Trophoblast cell (in vitro differentiated cells and primary cell): ENCODE data around the gene BAG3.
"Not testable (repeated sequence)": the region's sequence is repeated elsewhere in the genome, so short reads cannot be mapped to it uniquely, and the experiment has no call there.

Experiments
- DNase-seq, 2 donors: peaks; one replicate each; pipeline ENCODE4 v3.0.0-alpha.2; 2016
- H2AFZ ChIP-seq: 2 replicates; pipeline ENCODE4 v1.6.1; 2013; ENCODE audit warnings: low read length, moderate library complexity, mild to moderate bottlenecking; ENCODE audit not compliant: insufficient read depth, poor library complexity
- H2AK5ac ChIP-seq: 2 replicates; pipeline ENCODE4 v1.6.1; 2013; ENCODE audit warnings: mild to moderate bottlenecking, low read length
- H2BK120ac ChIP-seq: 2 replicates; pipeline ENCODE4 v1.6.1; 2013; ENCODE audit warnings: low read length, mild to moderate bottlenecking, moderate library complexity; ENCODE audit not compliant: insufficient read depth, poor library complexity
- H2BK12ac ChIP-seq: 2 replicates; pipeline ENCODE4 v1.6.1; 2013; ENCODE audit warnings: mild to moderate bottlenecking, low read length, moderate library complexity
- H2BK5ac ChIP-seq: 2 replicates; pipeline ENCODE4 v1.6.1; 2013; ENCODE audit warnings: low read length, low read depth, moderate library complexity, mild to moderate bottlenecking; ENCODE audit not compliant: poor library complexity
- H3K14ac ChIP-seq: 2 replicates; pipeline ENCODE4 v1.6.1; 2013; ENCODE audit warnings: mild to moderate bottlenecking, low read length
- H3K18ac ChIP-seq: 2 replicates; pipeline ENCODE4 v1.6.1; 2013; ENCODE audit warnings: mild to moderate bottlenecking, low read length
- H3K23ac ChIP-seq: 2 replicates; pipeline ENCODE4 v1.6.1; 2013; ENCODE audit warnings: low read length
- H3K27ac ChIP-seq: 2 replicates; pipeline ENCODE4 v1.5.1; 2013; ENCODE audit warnings: low read depth, mild to moderate bottlenecking, inconsistent platforms, low read length, moderate library complexity
- H3K27me3 ChIP-seq: 2 replicates; pipeline ENCODE4 v1.6.1; 2013; ENCODE audit warnings: inconsistent platforms, mild to moderate bottlenecking, low read length, moderate library complexity; ENCODE audit not compliant: insufficient read depth
- H3K36me3 ChIP-seq, 2 experiments: 1 replicate in 1 of 2; 2 replicates in 1 of 2; pipeline ENCODE4 v1.6.1; 2013; ENCODE audit warnings: low read length in 2 of 2, mild to moderate bottlenecking in 2 of 2, moderate library complexity in 1 of 2; ENCODE audit not compliant: insufficient read depth in 2 of 2, control insufficient read depth in 1 of 2
- H3K4ac ChIP-seq: 2 replicates; pipeline ENCODE4 v1.6.1; 2013; ENCODE audit warnings: low read depth, mild to moderate bottlenecking, low read length, moderate library complexity
- H3K4me1 ChIP-seq, 2 experiments: 1 replicate in 1 of 2; 2 replicates in 1 of 2; pipeline ENCODE4 v1.6.1; 2013; ENCODE audit warnings: low read length in 2 of 2, mild to moderate bottlenecking in 2 of 2, moderate library complexity in 1 of 2; ENCODE audit not compliant: insufficient read depth in 2 of 2, control insufficient read depth in 1 of 2
- H3K4me2 ChIP-seq: 2 replicates; pipeline ENCODE4 v1.6.1; 2013; ENCODE audit warnings: inconsistent platforms, mild to moderate bottlenecking, low read length, moderate library complexity
- H3K4me3 ChIP-seq: 2 replicates; pipeline ENCODE4 v1.5.1; 2013; ENCODE audit warnings: mild to moderate bottlenecking, low read depth, low read length, inconsistent platforms
- H3K79me1 ChIP-seq: one replicate; pipeline ENCODE4 v1.6.1; 2013; ENCODE audit warnings: low read length
- H3K79me2 ChIP-seq: 2 replicates; pipeline ENCODE4 v1.6.1; 2013; ENCODE audit warnings: low read length, mild to moderate bottlenecking; ENCODE audit not compliant: control insufficient read depth, insufficient read depth, poor library complexity
- H3K9ac ChIP-seq: 2 replicates; pipeline ENCODE4 v1.6.1; 2013; ENCODE audit warnings: mild to moderate bottlenecking, low read length
- H3K9me3 ChIP-seq: 2 replicates; pipeline ENCODE4 v1.6.1; 2013; ENCODE audit warnings: low read depth, mild to moderate bottlenecking, control low read depth, inconsistent platforms, low read length; ENCODE audit not compliant: insufficient read depth
- H4K12ac ChIP-seq: 2 replicates; pipeline ENCODE4 v1.6.1; 2013; ENCODE audit warnings: low read depth, mild to moderate bottlenecking, low read length, moderate library complexity
- H4K8ac ChIP-seq: 2 replicates; pipeline ENCODE4 v1.6.1; 2013; ENCODE audit warnings: low read depth, mild to moderate bottlenecking, low read length, moderate library complexity
- H4K91ac ChIP-seq: one replicate; pipeline ENCODE4 v1.6.1; 2013; ENCODE audit warnings: low read depth, mild to moderate bottlenecking, low read length, moderate library complexity
- WGBS: extraction: QIAGEN DNeasy Blood & Tissue Kit; methylation state at CpG from one replicate; pipeline ENCODE4 v1.1.7; 2013; ENCODE audit warnings: missing lambda C conversion rate; ENCODE audit not compliant: insufficient read length, insufficient coverage; ENCODE audit errors: extremely low coverage; 5-methylcytosine and 5-hydroxymethylcytosine counted together

Gene BAG3

DNA sequence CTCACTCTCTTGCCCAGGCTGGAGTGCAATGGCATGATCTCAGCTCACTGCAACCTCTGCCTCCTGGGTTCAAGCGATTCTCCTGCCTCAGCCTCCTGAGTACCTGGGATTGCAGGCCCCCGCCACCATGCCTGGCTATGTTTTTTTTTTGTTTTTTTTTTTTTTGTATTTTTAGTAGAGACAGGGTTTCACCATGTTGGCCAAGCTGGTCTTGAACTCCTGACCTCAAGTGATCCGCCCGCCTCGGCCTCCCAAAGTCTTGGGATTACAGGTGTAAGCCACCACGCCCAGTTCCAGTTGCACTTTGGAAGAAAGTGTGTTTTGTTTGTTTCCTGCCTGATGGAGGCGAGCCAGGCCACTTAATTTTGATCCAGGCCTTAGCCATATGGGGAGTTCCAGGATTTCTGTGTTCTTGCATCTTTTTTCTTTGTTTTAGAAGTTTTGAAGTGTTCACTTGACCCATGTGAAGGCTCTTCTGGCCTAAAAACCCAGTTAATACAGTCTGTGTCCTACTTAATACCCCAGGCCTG lies 11.0 kb downstream of the BAG3 start:
- not testable (repeated sequence) for H4K91ac ChIP-seq, H3K9ac ChIP-seq, H2AFZ ChIP-seq, H3K4me2 ChIP-seq, DNase-seq, H4K8ac ChIP-seq, H3K23ac ChIP-seq, H2BK12ac ChIP-seq, H2AK5ac ChIP-seq, H3K27me3 ChIP-seq, H3K4me3 ChIP-seq, H3K18ac ChIP-seq, H3K14ac ChIP-seq, H3K27ac ChIP-seq, H2BK120ac ChIP-seq, H2BK5ac ChIP-seq, H4K12ac ChIP-seq, H3K9me3 ChIP-seq
- H3K4me1 ChIP-seq = peaks cover 40 to 54% of the 10 kb centered on the region in 2 experiments
- WGBS = no CpG with 5 or more reads among the region's 7 CpGs
- H3K79me1 ChIP-seq = peaks cover 29% of the 10 kb centered on the region
- H3K4ac ChIP-seq = peak overlapping the region; percentile 43
- H3K36me3 ChIP-seq = peaks cover 2 to 13% of the 10 kb centered on the region in 2 experiments
- H3K79me2 ChIP-seq = peaks cover 24% of the 10 kb centered on the region

GRCh38 chr10:119663866-119664698 lies 12.9 kb downstream of the BAG3 start:
- no peaks in the 10 kb centered on the region for H3K27me3 ChIP-seq
- peaks cover 0 to 5% of the 10 kb centered on the region in 2 experiments for H3K36me3 ChIP-seq
- no peak overlapping the region for H3K14ac ChIP-seq
- no peak overlapping the region for H2AK5ac ChIP-seq
- H3K18ac ChIP-seq = no peak overlapping the region
- H3K4me1 ChIP-seq = peaks cover 47 to 57% of the 10 kb centered on the region in 2 experiments
- H3K4me2 ChIP-seq = peak overlapping the region; percentile 8
- H3K9ac ChIP-seq = no peak overlapping the region
- WGBS = no CpG with 5 or more reads among the region's 12 CpGs
- no peak overlapping the region for H2BK12ac ChIP-seq
- H4K12ac ChIP-seq = no peak overlapping the region
- no peak overlapping the region for H2BK5ac ChIP-seq
- H3K23ac ChIP-seq = no peak overlapping the region
- no peak overlapping the region for H2BK120ac ChIP-seq
- no peak overlapping the region for H4K8ac ChIP-seq
- H3K79me2 ChIP-seq = peaks cover 21% of the 10 kb centered on the region
- H3K9me3 ChIP-seq = peaks cover 1% of the 10 kb centered on the region
- H3K79me1 ChIP-seq = peaks cover 28% of the 10 kb centered on the region
- peak overlapping the region; percentile 30 for H3K27ac ChIP-seq
- no peak overlapping the region for H4K91ac ChIP-seq
- H3K4ac ChIP-seq = peak overlapping the region; percentile 66
- no peak overlapping the region for H3K4me3 ChIP-seq
- peak; percentile 71 to 85 for DNase-seq
- H2AFZ ChIP-seq = no peak overlapping the region

- Histone ChIP-seq H3K23ac (no peak overlapping the region), H4K12ac (no peak overlapping the region), H3K4me2 (peak overlapping the region; percentile 36), H2AK5ac (peak overlapping the region; percentile 77), H3K4ac (peak overlapping the region; percentile 5), H3K4me1 (peaks cover 43 to 51% of the 10 kb centered on the region in 2 experiments), H3K79me1 (peaks cover 22% of the 10 kb centered on the region), H2BK5ac (peak overlapping the region; percentile 13), H4K91ac (peak overlapping the region; percentile 53), H2BK120ac (peak overlapping the region; percentile 28), H3K14ac (peak overlapping the region; percentile 62), H4K8ac (peak overlapping the region; percentile 44), H3K79me2 (peaks cover 17% of the 10 kb centered on the region), H2AFZ (no peak overlapping the region), H2BK12ac (peak overlapping the region; percentile 13), H3K18ac (peak overlapping the region; percentile 12), H3K9ac (no peak overlapping the region), H3K27ac (peak overlapping the region; percentile 66), H3K9me3 (no peaks in the 10 kb centered on the region), H3K27me3 (no peaks in the 10 kb centered on the region), H3K4me3 (no peak overlapping the region), H3K36me3 (peaks cover 11 to 16% of the 10 kb centered on the region in 2 experiments)
- WGBS = no CpG with 5 or more reads among the region's 14 CpGs
- peak; percentile 52 to 54 for DNase-seq
These were observed 14.9 kb downstream of the BAG3 start for GRCh38 chr10:119665901-119666708.

DNA sequence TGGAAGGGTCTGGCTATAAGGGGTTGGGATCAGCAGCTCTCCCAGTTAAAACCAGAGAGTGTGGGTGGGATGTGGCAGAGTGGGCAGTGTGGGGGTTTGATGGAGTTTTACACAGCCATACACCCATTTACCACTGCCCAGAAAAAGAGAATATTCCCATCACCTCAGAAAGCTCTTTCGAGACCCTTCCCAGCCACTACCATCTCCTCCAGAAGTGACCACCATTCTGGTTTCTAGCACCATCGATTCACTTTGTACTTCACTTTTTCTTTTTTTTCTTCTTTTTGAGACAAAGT lies 15.5 kb downstream of the BAG3 start:
- Histone ChIP-seq H4K12ac (no peak overlapping the region), H2AK5ac (no peak overlapping the region), H2AFZ (no peak overlapping the region), H4K91ac (peak overlapping the region; percentile 53), H3K4me1 (peaks cover 45 to 51% of the 10 kb centered on the region in 2 experiments), H3K79me1 (peaks cover 22% of the 10 kb centered on the region), H3K4ac (no peak overlapping the region), H3K9ac (no peak overlapping the region), H2BK5ac (no peak overlapping the region), H3K4me3 (no peak overlapping the region), H3K14ac (peak overlapping the region; percentile 3), H3K79me2 (peaks cover 17% of the 10 kb centered on the region), H3K9me3 (no peaks in the 10 kb centered on the region), H3K4me2 (no peak overlapping the region), H3K23ac (no peak overlapping the region), H2BK12ac (peak overlapping the region; percentile 13), H3K27me3 (no peaks in the 10 kb centered on the region), H2BK120ac (peak overlapping the region; percentile 34), H4K8ac (no peak overlapping the region), H3K27ac (peak overlapping the region; percentile 66), H3K18ac (peak overlapping the region; percentile 12), H3K36me3 (peaks cover 15 to 19% of the 10 kb centered on the region in 2 experiments)
- DNase-seq = no peak
- WGBS = no CpG with 5 or more reads among the region's 2 CpGs
